Vagina (tissue), 2 donors: ENCODE measurements around the gene MAD1L1. TPM values are rescaled to one million over a fixed set of nuclear protein-coding genes. Genes with fewer than 3 reads are reported as not detected.

Experiments
- DNase-seq, 2 donors: peaks; one replicate each; pipeline ENCODE4 v3.0.0-alpha.2; 2017; ENCODE audit errors: extremely low spot score in 2 of 2
- H3K27ac ChIP-seq: fragments of 200-600 bp; sonication (generic); one replicate; pipeline ENCODE4 v1.5.1; 2019
- H3K27me3 ChIP-seq: fragments of 200-600 bp; sonication (generic); one replicate; pipeline ENCODE4 v1.5.1; 2019
- H3K36me3 ChIP-seq, 2 donors: fragments of 200-600 bp; sonication (generic); one replicate each; pipeline ENCODE4 v1.5.1; 2017 to 2019
- H3K4me1 ChIP-seq: fragments of 200-600 bp; sonication (generic); one replicate; pipeline ENCODE4 v1.5.1; 2019
- H3K4me3 ChIP-seq, 2 donors: fragments of 200-600 bp; sonication (generic); 1 replicate in 1 of 2; 2 replicates in 1 of 2; pipeline ENCODE4 v1.5.1; 2016 to 2019
- H3K9me3 ChIP-seq: fragments of 200-600 bp; sonication (generic); one replicate; pipeline ENCODE4 v1.5.1; 2019
- CTCF ChIP-seq, 3 experiments: fragments of 450-650 bp in 2 of 3; fragments of 200-600 bp in 1 of 3; sonication (generic) in 1 of 3; IDR thresholded peaks; one replicate each; pipeline ENCODE4 v1.5.1; 2017 to 2019; ENCODE audit warnings: antibody characterized with exemption in 3 of 3, mild to moderate bottlenecking in 2 of 3, moderate library complexity in 2 of 3
- POLR2A ChIP-seq, 2 donors: fragments of 450-650 bp; IDR thresholded peaks; one replicate each; pipeline ENCODE4 v1.6.1; 2017; ENCODE audit warnings: antibody characterized with exemption in 2 of 2, mild to moderate bottlenecking in 2 of 2, moderate library complexity in 2 of 2
- POLR2AphosphoS5 ChIP-seq, 2 donors: sonication (generic); formaldehyde crosslinking; IDR thresholded peaks; one replicate each; pipeline ENCODE4 v1.9.0; 2017; ENCODE audit warnings: antibody characterized with exemption in 2 of 2, mild to moderate bottlenecking in 2 of 2, low read depth in 1 of 2; ENCODE audit not compliant: insufficient read depth in 1 of 2
- intact Hi-C: fragments of 100-400 bp; cut with DNase I; formaldehyde crosslinking; loops from one replicate; pipeline ENCODE4 v1.15.1; 2023
- total RNA-seq: library from RNA; depleted of rRNA; stranded (reverse); fragments of >200 nt; gene quantifications from one replicate; pipeline ENCODE4 v1.2.3, GENCODE V29; 2016

Gene MAD1L1
- total RNA-seq, 1 donor from 2014 or later = 62.4 TPM

GRCh38 chr7:2151801-2152612, 80.7 kb downstream of the MAD1L1 start:
- no peak for DNase-seq
- H3K27ac ChIP-seq = no peak overlapping the region
- no peaks in the 10 kb centered on the region for H3K27me3 ChIP-seq
- H3K4me3 ChIP-seq = no peak overlapping the region
- no peaks in the 10 kb centered on the region for H3K9me3 ChIP-seq
- peaks cover 6% of the 10 kb centered on the region for H3K4me1 ChIP-seq
- H3K36me3 ChIP-seq = peaks cover 0 to 7% of the 10 kb centered on the region in 2 donors
- TF ChIP-seq CTCF (IDR thresholded peaks at IDR 0.05) = no peak
- no peak for TF ChIP-seq POLR2A (IDR thresholded peaks at IDR 0.05)
- TF ChIP-seq POLR2AphosphoS5 (IDR thresholded peaks at IDR 0.05; ENCODE audit: insufficient read depth in 1 of 2, low read depth in 1 of 2) = no peak
- intact Hi-C loops = no loop called here

GRCh38 chr7:2151237-2151636, 81.5 kb downstream of the MAD1L1 start:
- DNase-seq = no peak
- TF ChIP-seq POLR2A (IDR thresholded peaks at IDR 0.05) (no peak), CTCF (IDR thresholded peaks at IDR 0.05) (no peak), POLR2AphosphoS5 (IDR thresholded peaks at IDR 0.05; ENCODE audit: insufficient read depth in 1 of 2, low read depth in 1 of 2) (no peak)
- Histone ChIP-seq H3K36me3 (peaks cover 0 to 9% of the 10 kb centered on the region in 2 donors), H3K27ac (no peak overlapping the region), H3K9me3 (no peaks in the 10 kb centered on the region), H3K4me3 (no peak overlapping the region), H3K4me1 (no peaks in the 10 kb centered on the region), H3K27me3 (no peaks in the 10 kb centered on the region)
- intact Hi-C loops = no loop called here

GRCh38 chr7:2150445-2150815, 82.3 kb downstream of the MAD1L1 start:
- H3K36me3 ChIP-seq = peaks cover 0 to 17% of the 10 kb centered on the region in 2 donors
- intact Hi-C loops = no loop called here
- no peaks in the 10 kb centered on the region for H3K4me1 ChIP-seq
- TF ChIP-seq CTCF (IDR thresholded peaks at IDR 0.05) = no peak
- no peak for TF ChIP-seq POLR2AphosphoS5 (IDR thresholded peaks at IDR 0.05; ENCODE audit: insufficient read depth in 1 of 2, low read depth in 1 of 2)
- no peak for TF ChIP-seq POLR2A (IDR thresholded peaks at IDR 0.05)
- no peaks in the 10 kb centered on the region for H3K27me3 ChIP-seq
- no peak overlapping the region for H3K27ac ChIP-seq
- no peak for DNase-seq
- H3K9me3 ChIP-seq = no peaks in the 10 kb centered on the region
- no peak overlapping the region for H3K4me3 ChIP-seq

- Histone ChIP-seq H3K4me3 (no peak overlapping the region), H3K4me1 (no peaks in the 10 kb centered on the region), H3K27me3 (no peaks in the 10 kb centered on the region), H3K36me3 (peaks cover 0 to 21% of the 10 kb centered on the region in 2 donors), H3K9me3 (no peaks in the 10 kb centered on the region), H3K27ac (no peak overlapping the region)
- TF ChIP-seq POLR2A (IDR thresholded peaks at IDR 0.05) (no peak), CTCF (IDR thresholded peaks at IDR 0.05) (no peak), POLR2AphosphoS5 (IDR thresholded peaks at IDR 0.05; ENCODE audit: insufficient read depth in 1 of 2, low read depth in 1 of 2) (no peak)
- DNase-seq = no peak
- intact Hi-C loops = no loop called here
Observed at GRCh38 chr7:2149672-2150444, 82.9 kb downstream of the MAD1L1 start.
